CD4-positive, CD25-positive, alpha-beta regulatory T cell (primary cell): ENCODE data around the gene PRKAR2A. TPM values are rescaled to one million over a fixed set of nuclear protein-coding genes. Genes with fewer than 3 reads are reported as not detected.
"Not testable (repeated sequence)": the region's sequence is repeated elsewhere in the genome, so short reads cannot be mapped to it uniquely, and the experiment has no call there.

Experiments
- ATAC-seq, 2 donors: fragments of 150-1000 bp; cut with Tn5 transposase; one replicate each; pipeline ENCODE4 v1.10.0; 2021; ENCODE audit warnings: low read depth in 2 of 2, moderate number of reproducible peaks in 2 of 2, moderate library complexity in 1 of 2
- DNase-seq, 3 donors: peaks; one replicate each; pipeline versions ENCODE4 v3.0.0 to v3.0.0-alpha.2; 2012 to 2022; ENCODE audit warnings: mixed read lengths in 1 of 3
- H3K27ac ChIP-seq: one replicate; pipeline ENCODE4 v1.7.0; 2013; ENCODE audit warnings: mild to moderate bottlenecking, low read length; ENCODE audit not compliant: insufficient read depth, poor library complexity, severe bottlenecking
- H3K27me3 ChIP-seq: one replicate; pipeline ENCODE4 v1.7.0; 2013; ENCODE audit warnings: low read length; ENCODE audit not compliant: control insufficient read depth, insufficient read depth
- H3K36me3 ChIP-seq: one replicate; pipeline ENCODE4 v1.7.0; 2013; ENCODE audit warnings: mild to moderate bottlenecking, low read length, moderate library complexity; ENCODE audit not compliant: control insufficient read depth, insufficient read depth
- H3K4me1 ChIP-seq: 2 replicates; pipeline ENCODE4 v1.7.0; 2013; ENCODE audit warnings: mild to moderate bottlenecking, low read length; ENCODE audit not compliant: insufficient read depth, control insufficient read depth, poor library complexity, severe bottlenecking
- H3K4me3 ChIP-seq: one replicate; pipeline ENCODE4 v1.7.0; 2013; ENCODE audit warnings: low read depth, mild to moderate bottlenecking, low read length, moderate library complexity
- H3K9me3 ChIP-seq, 2 experiments: 1 replicate in 1 of 2; 2 replicates in 1 of 2; pipeline ENCODE4 v1.7.0; 2013; ENCODE audit warnings: low read length in 2 of 2, mild to moderate bottlenecking in 1 of 2, moderate library complexity in 1 of 2; ENCODE audit not compliant: control insufficient read depth in 2 of 2
- H3K27ac Mint-ChIP-seq, 3 donors: one replicate each; pipeline ENCODE4 v1.8.0; 2020 to 2022; ENCODE audit warnings: mild to moderate bottlenecking in 3 of 3, mixed read lengths in 3 of 3, moderate library complexity in 2 of 3
- H3K27me3 Mint-ChIP-seq: one replicate; pipeline ENCODE4 v1.8.0; 2022; ENCODE audit warnings: mild to moderate bottlenecking, mixed read lengths
- H3K36me3 Mint-ChIP-seq: one replicate; pipeline ENCODE4 v1.8.0; 2020; ENCODE audit warnings: mixed read lengths
- H3K4me1 Mint-ChIP-seq, 4 donors: one replicate each; pipeline ENCODE4 v1.8.0; 2020 to 2022; ENCODE audit warnings: mixed read lengths in 4 of 4, mild to moderate bottlenecking in 1 of 4
- H3K4me3 Mint-ChIP-seq, 4 donors: one replicate each; pipeline ENCODE4 v1.8.0; 2020 to 2022; ENCODE audit warnings: mild to moderate bottlenecking in 4 of 4, mixed read lengths in 4 of 4, moderate library complexity in 3 of 4
- H3K9me3 Mint-ChIP-seq, 7 donors: one replicate each; pipeline ENCODE4 v1.8.0; 2020 to 2022; ENCODE audit warnings: mixed read lengths in 7 of 7, mild to moderate bottlenecking in 3 of 7, moderate library complexity in 2 of 7
- polyA plus RNA-seq, 4 donors: library from polyadenylated mRNA; unstranded; fragments of 300-500 nt; fragmentation: Illumina TruSeq; gene quantifications; one replicate each; pipeline ENCODE4 v1.2.3, GENCODE V29; 2021
- total RNA-seq: library from RNA; stranded (reverse); gene quantifications from one replicate; pipeline ENCODE4 v1.2.3, GENCODE V29; 2022

PRKAR2A gene
- total and polyA plus RNA-seq, 5 donors from 2014 or later, result 13.4 to 29.3 (median 14.3) TPM

DNA sequence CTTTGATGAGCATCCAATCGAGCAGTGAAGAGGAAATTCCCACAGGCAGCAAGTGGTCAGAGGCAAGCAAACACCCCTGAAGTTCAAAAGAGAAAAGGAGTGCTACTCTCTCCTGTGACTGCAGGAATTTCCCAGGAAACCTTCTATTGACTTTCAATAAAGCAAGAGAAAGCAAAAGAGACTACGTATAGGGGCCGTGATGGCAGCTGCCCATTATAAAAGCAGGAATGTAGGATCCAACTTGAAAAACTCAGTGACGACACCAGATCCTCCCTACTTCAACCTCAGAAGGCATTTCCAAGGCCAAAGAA, 77.5 kb downstream of the PRKAR2A start:
- Mint-ChIP-seq H3K36me3 (peaks cover 26% of the 10 kb centered on the region), H3K27me3 (no peaks in the 10 kb centered on the region), H3K27ac (peak overlapping the region in 2 of 3 donors; percentile 39 to 52), H3K4me3 (no peak overlapping the region), H3K9me3 (peaks cover 0 to 1% (median 0%) of the 10 kb centered on the region in 7 donors), H3K4me1 (peaks cover 0 to 4% (median under 1%) of the 10 kb centered on the region in 4 donors)
- no peak overlapping the region for H3K4me3 ChIP-seq
- no peak for DNase-seq
- H3K27ac ChIP-seq, result no peak overlapping the region
- ATAC-seq, result no peak
- H3K4me1 ChIP-seq, result no peaks in the 10 kb centered on the region
- H3K9me3 ChIP-seq, result no peaks in the 10 kb centered on the region
- no peaks in the 10 kb centered on the region for H3K27me3 ChIP-seq
- peaks cover 34% of the 10 kb centered on the region for H3K36me3 ChIP-seq

DNA sequence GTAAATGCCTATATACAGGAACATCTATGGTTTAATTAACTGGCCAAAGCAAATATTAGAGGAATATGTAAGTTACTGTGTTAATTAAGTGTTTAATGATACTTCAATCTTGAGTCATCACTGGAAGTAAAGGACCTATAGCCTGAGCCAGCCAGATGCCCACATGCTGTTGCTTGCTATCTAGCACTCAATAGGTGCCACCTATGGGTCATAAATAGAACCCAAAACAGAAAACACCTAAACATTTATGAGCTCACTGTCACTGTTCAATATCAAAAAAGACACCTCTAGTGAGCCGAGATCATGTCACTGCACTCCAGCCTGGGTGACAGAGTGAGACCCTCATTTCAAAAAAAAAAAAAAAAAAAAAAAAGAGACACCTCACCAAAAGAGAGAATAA, 82.3 kb downstream of the PRKAR2A start:
- DNase-seq (peak in 1 of 3 donors; percentile 33), ATAC-seq (no peak)
- H3K4me3 Mint-ChIP-seq, result no peak overlapping the region
- H3K4me1 Mint-ChIP-seq, result peaks cover 0 to 4% (median under 1%) of the 10 kb centered on the region in 4 donors
- H3K36me3 ChIP-seq, result peaks cover 39% of the 10 kb centered on the region
- no peak overlapping the region for H3K27ac ChIP-seq
- H3K27ac Mint-ChIP-seq, result peak overlapping the region in 1 of 3 donors; percentile 37
- no peaks in the 10 kb centered on the region for H3K9me3 ChIP-seq
- H3K4me3 ChIP-seq, result no peak overlapping the region
- no peaks in the 10 kb centered on the region for H3K27me3 ChIP-seq
- peaks cover 0 to under 1% (median 0%) of the 10 kb centered on the region in 7 donors for H3K9me3 Mint-ChIP-seq
- H3K27me3 Mint-ChIP-seq, result no peaks in the 10 kb centered on the region
- H3K4me1 ChIP-seq, result no peaks in the 10 kb centered on the region
- H3K36me3 Mint-ChIP-seq, result peaks cover 18% of the 10 kb centered on the region

DNA sequence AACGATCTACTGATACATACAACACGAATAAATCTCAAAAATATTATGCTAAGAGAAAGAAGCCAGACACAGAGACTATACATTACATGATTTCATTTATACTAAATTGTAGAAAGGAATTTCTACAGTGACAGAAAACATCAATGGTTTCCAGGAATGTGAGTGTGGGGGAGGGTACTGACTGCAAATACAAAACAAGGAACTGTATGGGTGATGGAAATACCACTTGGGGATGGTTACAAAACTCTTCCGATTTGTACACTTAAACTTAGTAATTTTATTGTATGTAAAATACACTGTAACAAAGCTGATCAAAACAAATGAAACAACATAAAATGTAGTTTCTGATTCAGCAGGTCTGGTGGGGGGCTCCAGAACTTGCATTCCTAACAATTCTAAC, 84.9 kb downstream of the PRKAR2A start:
- DNase-seq (no peak), ATAC-seq (no peak)
- Histone ChIP-seq H3K27ac (no peak overlapping the region), H3K4me1 (no peaks in the 10 kb centered on the region), H3K4me3 (no peak overlapping the region), H3K27me3 (no peaks in the 10 kb centered on the region), H3K36me3 (peaks cover 37% of the 10 kb centered on the region), H3K9me3 (no peaks in the 10 kb centered on the region)
- Mint-ChIP-seq H3K36me3 (peaks cover 13% of the 10 kb centered on the region), H3K27ac (peak overlapping the region in 1 of 3 donors; percentile 36), H3K4me1 (peaks cover 0 to 4% (median under 1%) of the 10 kb centered on the region in 4 donors), H3K4me3 (no peak overlapping the region), H3K9me3 (no peaks in the 10 kb centered on the region), H3K27me3 (no peaks in the 10 kb centered on the region)

DNA sequence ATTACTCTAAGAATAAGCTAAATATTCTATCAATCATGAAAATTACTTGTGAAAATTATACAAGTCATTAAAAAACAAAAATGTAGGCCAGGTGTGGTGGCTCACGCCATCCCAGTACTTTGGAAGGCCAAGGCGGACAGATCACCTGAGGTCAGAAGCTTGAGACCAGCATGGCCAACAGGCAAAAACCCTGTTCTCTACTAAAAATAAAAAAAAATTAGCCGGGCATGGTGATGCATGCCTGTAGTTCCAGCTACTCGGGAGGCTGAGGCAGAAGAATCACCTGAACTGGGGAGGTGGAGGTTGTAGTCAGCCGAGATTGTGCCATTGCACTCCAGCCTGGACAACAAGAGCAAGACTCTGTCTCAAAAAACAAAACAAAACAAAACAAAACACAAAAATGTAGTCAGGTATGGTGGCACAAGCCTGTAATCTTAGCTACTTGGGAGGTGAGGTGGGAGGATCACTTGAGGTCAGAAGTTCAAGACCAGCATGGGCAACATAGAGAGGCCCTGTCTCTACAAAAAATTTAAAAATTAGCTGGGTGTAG, 87.6 kb downstream of the PRKAR2A start:
- not testable (repeated sequence) for H3K9me3 ChIP-seq, DNase-seq, H3K27ac Mint-ChIP-seq, H3K4me3 ChIP-seq, H3K4me1 ChIP-seq, ATAC-seq, H3K27me3 Mint-ChIP-seq, H3K27ac ChIP-seq, H3K27me3 ChIP-seq, H3K4me3 Mint-ChIP-seq, H3K9me3 Mint-ChIP-seq, H3K4me1 Mint-ChIP-seq
- peaks cover 24% of the 10 kb centered on the region for H3K36me3 Mint-ChIP-seq
- peaks cover 39% of the 10 kb centered on the region for H3K36me3 ChIP-seq

DNA sequence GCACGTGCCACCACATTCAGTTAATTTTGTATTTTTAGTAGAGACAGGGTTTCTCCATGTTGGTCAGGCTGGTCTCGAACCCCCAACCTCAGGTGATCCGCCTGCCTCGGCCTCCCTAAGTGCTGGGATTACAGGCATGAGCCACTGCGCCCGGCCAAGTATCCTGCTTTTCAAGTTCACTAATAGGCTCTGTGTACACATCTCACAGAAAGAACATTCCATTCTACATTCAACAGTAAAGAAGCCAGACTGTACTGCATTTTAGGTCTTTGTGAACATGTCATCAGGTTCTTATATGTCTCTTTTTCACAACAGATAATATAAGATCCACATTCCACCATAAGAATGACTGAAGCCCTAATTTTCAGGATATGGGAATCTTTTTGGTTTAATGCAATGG, 88.1 kb downstream of the PRKAR2A start:
- peaks cover 34% of the 10 kb centered on the region for H3K36me3 ChIP-seq
- not testable (repeated sequence) for ATAC-seq, H3K4me3 Mint-ChIP-seq, H3K4me3 ChIP-seq, H3K27ac Mint-ChIP-seq, H3K9me3 Mint-ChIP-seq, H3K27me3 ChIP-seq, DNase-seq, H3K27ac ChIP-seq, H3K9me3 ChIP-seq, H3K4me1 ChIP-seq, H3K27me3 Mint-ChIP-seq, H3K4me1 Mint-ChIP-seq
- peaks cover 20% of the 10 kb centered on the region for H3K36me3 Mint-ChIP-seq

DNA sequence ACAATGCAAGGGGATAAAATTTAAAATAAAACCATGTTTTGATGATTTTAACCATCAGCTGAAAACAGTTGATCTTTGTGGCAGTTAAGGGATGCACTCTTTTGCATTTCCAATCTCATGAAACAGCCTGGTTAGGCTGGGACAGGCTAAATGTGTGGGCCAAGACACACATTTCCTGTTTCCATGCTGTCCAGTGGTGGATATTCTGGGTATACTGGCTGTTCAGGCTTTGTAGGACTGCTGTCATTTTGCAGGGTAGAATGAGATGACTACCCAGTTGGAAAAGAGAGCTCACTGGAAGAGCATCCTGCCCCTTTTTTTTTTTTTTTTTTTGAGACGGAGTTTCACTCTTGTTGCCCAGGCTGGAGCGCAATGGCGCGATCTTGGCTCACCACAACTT, 88.6 kb downstream of the PRKAR2A start:
- Mint-ChIP-seq H3K4me3 (no peak overlapping the region), H3K4me1 (peaks cover 0 to 3% (median 0%) of the 10 kb centered on the region in 4 donors), H3K27ac (no peak overlapping the region), H3K36me3 (peaks cover 16% of the 10 kb centered on the region), H3K27me3 (no peaks in the 10 kb centered on the region), H3K9me3 (no peaks in the 10 kb centered on the region)
- Histone ChIP-seq H3K9me3 (no peaks in the 10 kb centered on the region), H3K4me1 (no peaks in the 10 kb centered on the region), H3K27me3 (no peaks in the 10 kb centered on the region), H3K4me3 (no peak overlapping the region), H3K36me3 (peaks cover 30% of the 10 kb centered on the region), H3K27ac (no peak overlapping the region)
- no peak for DNase-seq
- no peak for ATAC-seq

DNA sequence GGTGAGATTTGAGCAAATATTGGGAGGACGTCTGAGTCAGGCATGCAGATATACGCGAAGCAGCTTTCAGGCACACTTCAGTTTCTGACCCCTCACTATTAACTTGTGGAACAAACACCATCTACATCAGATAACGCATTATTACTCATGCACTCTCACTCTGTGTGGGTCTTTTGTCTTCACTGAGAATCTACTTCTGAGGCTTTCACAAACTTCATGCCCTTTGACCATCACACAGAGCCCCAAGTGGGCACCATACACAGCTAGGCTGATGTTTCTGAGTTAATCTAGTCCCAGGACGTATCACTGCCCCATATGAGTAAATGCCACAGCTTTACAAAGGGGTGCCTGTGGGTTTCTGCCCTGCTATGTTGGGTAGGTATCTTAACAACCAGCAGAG, 91.0 kb downstream of the PRKAR2A start:
- Mint-ChIP-seq H3K27ac (no peak overlapping the region), H3K36me3 (peaks cover 20% of the 10 kb centered on the region), H3K4me1 (peaks cover 0 to 3% (median 0%) of the 10 kb centered on the region in 4 donors), H3K4me3 (no peak overlapping the region), H3K27me3 (no peaks in the 10 kb centered on the region), H3K9me3 (no peaks in the 10 kb centered on the region)
- DNase-seq (no peak), ATAC-seq (no peak)
- Histone ChIP-seq H3K27me3 (no peaks in the 10 kb centered on the region), H3K4me1 (no peaks in the 10 kb centered on the region), H3K9me3 (no peaks in the 10 kb centered on the region), H3K36me3 (peaks cover 21% of the 10 kb centered on the region), H3K27ac (no peak overlapping the region), H3K4me3 (no peak overlapping the region)

DNA sequence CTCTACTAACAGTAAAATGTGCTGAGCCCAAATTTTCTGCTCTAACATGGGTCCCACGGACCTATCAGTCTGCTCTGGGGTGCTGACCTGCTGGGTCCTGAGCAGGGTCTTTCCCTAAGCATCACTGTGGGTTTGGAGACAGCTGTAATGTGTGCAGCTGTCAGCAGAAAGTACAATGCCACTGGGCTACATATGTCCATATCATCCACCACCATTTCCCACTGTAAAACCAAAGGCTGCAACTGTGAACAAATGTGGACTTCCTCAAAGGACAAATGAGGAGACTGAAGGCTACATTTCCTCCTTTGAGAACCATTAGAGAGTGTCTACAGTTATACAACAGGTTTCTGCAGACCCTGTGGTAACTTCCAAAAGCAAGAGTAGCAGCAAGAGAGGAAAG, 96.8 kb downstream of the PRKAR2A start:
- Mint-ChIP-seq H3K27me3 (no peaks in the 10 kb centered on the region), H3K27ac (no peak overlapping the region), H3K4me1 (no peaks in the 10 kb centered on the region), H3K36me3 (peaks cover 31% of the 10 kb centered on the region), H3K9me3 (no peaks in the 10 kb centered on the region), H3K4me3 (no peak overlapping the region)
- H3K36me3 ChIP-seq, result peaks cover 41% of the 10 kb centered on the region
- no peaks in the 10 kb centered on the region for H3K27me3 ChIP-seq
- no peak overlapping the region for H3K4me3 ChIP-seq
- no peaks in the 10 kb centered on the region for H3K4me1 ChIP-seq
- DNase-seq (no peak), ATAC-seq (no peak)
- no peaks in the 10 kb centered on the region for H3K9me3 ChIP-seq
- H3K27ac ChIP-seq, result no peak overlapping the region
